ENCODE measurements around the gene RPL29.

Gene RPL29

GRCh38 chr3:51982838-51983577, 12.7 kb downstream of the RPL29 start, which contains the start of gene ACY1:
Gene ACY1, plus strand, starts transcription at chr3:51983535. Its CDS starts 530 bp downstream, at chr3:51984065.
- peak; percentile 62 for DNase-seq (ENCODE audit: low read depth)

- no peak for DNase-seq (ENCODE audit: low read depth)
Observed at GRCh38 chr3:51982352-51982837, 13.3 kb downstream of the RPL29 start.

GRCh38 chr3:51980253-51980652, 15.4 kb downstream of the RPL29 start:
- no peak for DNase-seq (ENCODE audit: low read depth)

- no peak for DNase-seq (ENCODE audit: low read depth)
Observed at GRCh38 chr3:51978143-51978502, 17.6 kb downstream of the RPL29 start.

- DNase-seq (ENCODE audit: low read depth): no peak
Observed at GRCh38 chr3:51977446-51978142, 18.1 kb downstream of the RPL29 start.

- DNase-seq (ENCODE audit: low read depth): no peak
Observed at GRCh38 chr3:51975852-51976549, 19.7 kb downstream of the RPL29 start.

GRCh38 chr3:51974963-51975851, 20.5 kb downstream of the RPL29 start, which contains the start of gene ABHD14A:
Gene ABHD14A, plus strand, starts transcription at chr3:51975064. Its CDS starts 72 bp downstream, at chr3:51975136.
- peak; percentile 59 for DNase-seq (ENCODE audit: low read depth)

GRCh38 chr3:51974277-51974962, 21.3 kb downstream of the RPL29 start:
- no peak for DNase-seq (ENCODE audit: low read depth)

GRCh38 chr3:51971350-51971749, 24.3 kb downstream of the RPL29 start:
- no peak for DNase-seq (ENCODE audit: low read depth)

- DNase-seq (ENCODE audit: low read depth): no peak
Observed at GRCh38 chr3:51970606-51971300, 24.9 kb downstream of the RPL29 start.

- no peak for DNase-seq (ENCODE audit: low read depth)
Observed at GRCh38 chr3:51969841-51970240, 25.9 kb downstream of the RPL29 start.

GRCh38 chr3:51968883-51969678, 26.6 kb downstream of the RPL29 start:
- no peak for DNase-seq (ENCODE audit: low read depth)

- no peak for DNase-seq (ENCODE audit: low read depth)
Observed at GRCh38 chr3:51968170-51968775, 27.4 kb downstream of the RPL29 start.

GRCh38 chr3:51967384-51968169, 28.1 kb downstream of the RPL29 start, which contains the start of gene PCBP4:
Gene PCBP4, minus strand, starts transcription at chr3:51967454. Its CDS starts 6,214 bp downstream, at chr3:51961240.
- no peak for DNase-seq (ENCODE audit: low read depth)

GRCh38 chr3:51966922-51967383, 28.7 kb downstream of the RPL29 start:
- no peak for DNase-seq (ENCODE audit: low read depth)

GRCh38 chr3:51966486-51966885, 29.2 kb downstream of the RPL29 start:
- no peak for DNase-seq (ENCODE audit: low read depth)

- no peak for DNase-seq (ENCODE audit: low read depth)
Observed at GRCh38 chr3:51966016-51966415, 29.7 kb downstream of the RPL29 start.

GRCh38 chr3:51964521-51964920, 31.2 kb downstream of the RPL29 start:
- no peak for DNase-seq (ENCODE audit: low read depth)
